ENCODE measurements around the gene DHDDS.

Gene DHDDS

DNA sequence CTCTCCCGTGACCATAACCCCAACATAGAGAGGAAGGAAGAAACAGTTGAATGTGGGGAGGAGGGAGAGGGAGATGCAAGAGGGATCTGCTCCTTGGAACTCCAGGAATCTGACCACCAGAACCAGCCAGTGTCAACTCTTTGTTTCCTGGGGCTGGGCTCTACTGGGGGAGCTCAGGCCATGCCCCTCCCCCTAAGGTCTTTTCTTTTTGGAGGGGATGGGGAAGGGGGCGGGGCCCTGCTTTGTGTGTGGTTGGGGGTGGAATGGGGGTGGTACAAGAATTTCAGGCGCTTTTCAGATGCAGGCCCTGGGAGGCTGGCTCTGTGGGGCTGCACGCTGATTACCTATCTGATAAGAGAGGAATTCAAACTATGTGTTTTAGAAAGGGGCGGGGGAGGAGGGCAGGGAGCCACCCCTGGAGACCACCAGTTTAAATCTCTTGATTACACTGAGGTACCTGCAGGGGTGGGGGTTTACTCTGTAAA is 13.2 kb upstream of the DHDDS start:
- no peak overlapping the region for H3K4me3 ChIP-seq (ENCODE audit: low read length)
- TF ChIP-seq CTCF (conservative IDR thresholded peaks at IDR 0.05; ENCODE audit: low read length), result no peak
- no peak for DNase-seq (ENCODE audit: low read depth)

DNA sequence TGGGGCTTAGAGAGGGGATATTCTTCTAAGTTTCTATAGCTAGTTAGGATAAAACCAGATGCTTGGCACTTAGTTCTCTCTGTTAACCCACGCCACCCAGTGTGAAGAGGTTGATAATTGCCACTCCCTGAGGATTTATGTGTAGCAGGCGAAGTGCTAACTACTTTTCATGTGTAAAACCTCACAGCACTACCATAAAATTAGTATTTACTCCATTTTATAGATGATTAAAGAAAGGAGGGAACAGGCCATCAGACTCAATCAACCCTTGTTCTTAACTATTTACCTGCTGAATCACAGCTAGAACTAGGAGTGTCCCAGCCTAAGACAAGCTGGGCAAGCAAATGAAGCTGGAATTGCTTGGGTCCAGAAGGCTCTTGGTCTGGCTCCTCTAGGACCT is 12.6 kb upstream of the DHDDS start:
- no peak for TF ChIP-seq CTCF (conservative IDR thresholded peaks at IDR 0.05; ENCODE audit: low read length)
- DNase-seq (ENCODE audit: low read depth), result no peak
- H3K4me3 ChIP-seq (ENCODE audit: low read length), result no peak overlapping the region

GRCh38 chr1:26429721-26430120 is 2.4 kb upstream of the DHDDS start:
- no peak overlapping the region for H3K4me3 ChIP-seq (ENCODE audit: low read length)
- TF ChIP-seq CTCF (conservative IDR thresholded peaks at IDR 0.05; ENCODE audit: low read length), result no peak
- DNase-seq (ENCODE audit: low read depth), result no peak

GRCh38 chr1:26432793-26433192 is 672 bp downstream of the DHDDS start:
- peak overlapping the region; percentile 65 for H3K4me3 ChIP-seq (ENCODE audit: low read length)
- no peak for TF ChIP-seq CTCF (conservative IDR thresholded peaks at IDR 0.05; ENCODE audit: low read length)
- no peak for DNase-seq (ENCODE audit: low read depth)

GRCh38 chr1:26434161-26434752 is 2.1 kb downstream of the DHDDS start:
- no peak for TF ChIP-seq CTCF (conservative IDR thresholded peaks at IDR 0.05; ENCODE audit: low read length)
- no peak for DNase-seq (ENCODE audit: low read depth)
- no peak overlapping the region for H3K4me3 ChIP-seq (ENCODE audit: low read length)

GRCh38 chr1:26438041-26438440 is 5.9 kb downstream of the DHDDS start:
- no peak for TF ChIP-seq CTCF (conservative IDR thresholded peaks at IDR 0.05; ENCODE audit: low read length)
- no peak overlapping the region for H3K4me3 ChIP-seq (ENCODE audit: low read length)
- no peak for DNase-seq (ENCODE audit: low read depth)

DNA sequence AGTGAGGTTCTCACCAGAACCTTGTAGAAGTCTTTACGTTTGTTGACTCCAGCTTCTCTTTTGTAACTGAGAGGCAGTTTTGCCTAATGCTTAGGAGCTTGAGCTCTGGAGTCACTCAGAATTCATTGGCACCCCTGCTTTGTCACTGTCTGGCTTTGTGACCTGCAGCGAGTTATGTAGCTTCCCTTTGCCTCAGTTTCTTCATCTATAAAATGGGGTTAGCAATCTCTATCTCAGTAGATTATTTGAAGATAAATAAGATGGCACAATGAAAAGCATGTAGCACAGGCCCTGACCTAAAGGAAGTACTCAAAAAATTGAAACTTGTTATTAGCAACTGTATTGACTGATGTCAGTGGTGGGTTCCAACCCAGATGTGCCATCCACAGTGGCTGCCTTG is 8.1 kb downstream of the DHDDS start:
- DNase-seq (ENCODE audit: low read depth), result no peak
- TF ChIP-seq CTCF (conservative IDR thresholded peaks at IDR 0.05; ENCODE audit: low read length), result no peak
- no peak overlapping the region for H3K4me3 ChIP-seq (ENCODE audit: low read length)
